Measurements from ENCODE around the gene CLK1. TPM values are rescaled to one million over a fixed set of nuclear protein-coding genes. Genes with fewer than 3 reads are reported as not detected.

CLK1 gene
- total and polyA plus RNA-seq, 2 of the 13 experiments (the other 11 are each of a cell fraction or from before 2014, with no cell fraction given), result 66.6 to 101 TPM

- TF ChIP-seq ZNF446 (CRISPR knock-in tag; IDR thresholded peaks at IDR 0.05), result peak; percentile 90; the same call in 1 of the 2 replicates
- 0 out of 2 replicates have a peak, but pooled peaks have one; percentile 46 for TF ChIP-seq PRMT3 (CRISPR knock-in tag; IDR thresholded peaks at IDR 0.05; ENCODE audit: borderline replicate concordance, low read depth)
- no peak; the same call in 1 of the 2 replicates for TF ChIP-seq ZNF800 (CRISPR knock-in tag; IDR thresholded peaks at IDR 0.05)
- no peak; the same call in 1 of the 2 replicates for TF ChIP-seq FOXC1 (CRISPR knock-in tag; IDR thresholded peaks at IDR 0.05; ENCODE audit: borderline replicate concordance)
- no peak; the same call in 1 of the 2 replicates for TF ChIP-seq XBP1 (CRISPR knock-in tag; IDR thresholded peaks at IDR 0.05)
- TF ChIP-seq ATF2 (CRISPR knock-in tag; IDR thresholded peaks at IDR 0.05), result 0 out of 2 replicates have a peak, but pooled peaks have one; percentile 14
- TF ChIP-seq ZNF510 (CRISPR knock-in tag; IDR thresholded peaks at IDR 0.05; ENCODE audit: low read depth), result no peak
- no peak for TF ChIP-seq HNF4A (CRISPR knock-in tag; IDR thresholded peaks at IDR 0.05)
- TF ChIP-seq ZNF543 (CRISPR knock-in tag; IDR thresholded peaks at IDR 0.05), result peak; percentile 97
- peak; percentile 92 for TF ChIP-seq TBX2 (CRISPR knock-in tag; IDR thresholded peaks at IDR 0.05; ENCODE audit: borderline replicate concordance)
- TF ChIP-seq PRDM10 (CRISPR knock-in tag; IDR thresholded peaks at IDR 0.05; ENCODE audit: low read depth), result peak; percentile 99
- no peak for TF ChIP-seq DMTF1 (CRISPR knock-in tag; IDR thresholded peaks at IDR 0.05)
- no peak; the same call in 1 of the 2 replicates for TF ChIP-seq HCFC1 (IDR thresholded peaks at IDR 0.05; ENCODE audit: low read depth, low read length)
- no peak for TF ChIP-seq MAFG (CRISPR knock-in tag; IDR thresholded peaks at IDR 0.05)
- TF ChIP-seq ZNF704 (CRISPR knock-in tag; IDR thresholded peaks at IDR 0.05; ENCODE audit: borderline replicate concordance), result no peak
- TF ChIP-seq ELF1 (CRISPR knock-in tag; IDR thresholded peaks at IDR 0.05), result peak; percentile 98
- TF ChIP-seq NCOR1 (IDR thresholded peaks at IDR 0.05; ENCODE audit: borderline replicate concordance, low read length), result no peak
- TF ChIP-seq ZNF724P (CRISPR knock-in tag; IDR thresholded peaks at IDR 0.05; ENCODE audit: borderline replicate concordance), result peak; percentile 70
These were observed 52.9 kb downstream of the CLK1 start, which contains the start of gene BZW1 (continued) for GRCh38 chr2:200811333-200812121.
